H9 (cell line): Measurements from ENCODE around the gene RAP1GAP2. TPM values are rescaled to one million over a fixed set of nuclear protein-coding genes. Genes with fewer than 3 reads are reported as not detected.

Experiments used
- DNase-seq: peaks from one replicate; pipeline ENCODE4 v3.0.0-alpha.2; 2017
- H2AFZ ChIP-seq: one replicate; pipeline ENCODE4 v1.6.1; 2013; ENCODE audit warnings: mild to moderate bottlenecking, low read length, control low read depth, moderate library complexity
- H2AK5ac ChIP-seq: 2 replicates; pipeline ENCODE4 v1.6.1; 2013; ENCODE audit warnings: low read length, control low read depth, mixed read lengths; ENCODE audit not compliant: insufficient read length
- H2BK120ac ChIP-seq: one replicate; pipeline ENCODE4 v1.6.1; 2013; ENCODE audit warnings: low read depth, mild to moderate bottlenecking, low read length, control low read depth, inconsistent platforms; ENCODE audit not compliant: poor library complexity, severe bottlenecking
- H2BK12ac ChIP-seq: 2 replicates; pipeline ENCODE4 v1.6.1; 2013; ENCODE audit warnings: low read length, control low read depth, mixed read lengths, low read depth; ENCODE audit not compliant: insufficient read length
- H2BK15ac ChIP-seq: 2 replicates; pipeline ENCODE4 v1.6.1; 2013; ENCODE audit warnings: low read depth, low read length, control low read depth
- H2BK20ac ChIP-seq: one replicate; pipeline ENCODE4 v1.6.1; 2013; ENCODE audit warnings: low read depth, mild to moderate bottlenecking, low read length, control low read depth, inconsistent platforms; ENCODE audit not compliant: poor library complexity, severe bottlenecking
- H2BK5ac ChIP-seq: 2 replicates; pipeline ENCODE4 v1.6.1; 2013; ENCODE audit warnings: low read length, control low read depth, mixed read lengths; ENCODE audit not compliant: insufficient read length
- H3K14ac ChIP-seq: 2 replicates; pipeline ENCODE4 v1.6.1; 2013; ENCODE audit warnings: low read length, control low read depth; ENCODE audit not compliant: insufficient read depth
- H3K18ac ChIP-seq: 2 replicates; pipeline ENCODE4 v1.6.1; 2013; ENCODE audit warnings: low read depth, mild to moderate bottlenecking, mixed read lengths, low read length, control low read depth; ENCODE audit not compliant: insufficient read length
- H3K23ac ChIP-seq: 2 replicates; pipeline ENCODE4 v1.6.1; 2013; ENCODE audit warnings: low read length, control low read depth, mixed read lengths, low read depth; ENCODE audit not compliant: insufficient read length
- H3K23me2 ChIP-seq: 2 replicates; pipeline ENCODE4 v1.6.1; 2013; ENCODE audit warnings: low read depth, mild to moderate bottlenecking, mixed read lengths, low read length, control low read depth; ENCODE audit not compliant: insufficient read length, poor library complexity, severe bottlenecking
- H3K27ac ChIP-seq: 2 replicates; pipeline ENCODE4 v1.5.1; 2013; ENCODE audit warnings: low read length, control low read depth, mixed read lengths, low read depth; ENCODE audit not compliant: insufficient read length
- H3K27me3 ChIP-seq: 2 replicates; pipeline ENCODE4 v1.6.1; 2013; ENCODE audit warnings: low read length, control low read depth, inconsistent platforms; ENCODE audit not compliant: insufficient read depth
- H3K4ac ChIP-seq: 2 replicates; pipeline ENCODE4 v1.6.1; 2013; ENCODE audit warnings: low read depth, mild to moderate bottlenecking, control low read depth, inconsistent platforms, low read length, moderate library complexity
- H3K4me1 ChIP-seq: 2 replicates; pipeline ENCODE4 v1.6.1; 2013; ENCODE audit warnings: low read length, control low read depth, inconsistent platforms; ENCODE audit not compliant: insufficient read depth
- H3K4me2 ChIP-seq: 2 replicates; pipeline ENCODE4 v1.6.1; 2013; ENCODE audit warnings: low read length, control low read depth, mixed read lengths; ENCODE audit not compliant: insufficient read length, insufficient read depth
- H3K56ac ChIP-seq: 2 replicates; pipeline ENCODE4 v1.6.1; 2013; ENCODE audit warnings: low read depth, mild to moderate bottlenecking, mixed read lengths, low read length, control low read depth; ENCODE audit not compliant: insufficient read length
- H3K79me1 ChIP-seq: 2 replicates; pipeline ENCODE4 v1.6.1; 2013; ENCODE audit warnings: low read depth, mild to moderate bottlenecking, moderate library complexity, low read length, control low read depth, inconsistent platforms; ENCODE audit not compliant: insufficient read depth, poor library complexity, severe bottlenecking
- H3K79me2 ChIP-seq: 2 replicates; pipeline ENCODE4 v1.6.1; 2013; ENCODE audit warnings: low read length, control low read depth, inconsistent platforms; ENCODE audit not compliant: insufficient read depth
- H3K9ac ChIP-seq: 2 replicates; pipeline ENCODE4 v1.6.1; 2013; ENCODE audit warnings: low read length, control low read depth, mixed read lengths; ENCODE audit not compliant: insufficient read length; ENCODE audit errors: extremely low read depth
- H3K9me3 ChIP-seq: one replicate; pipeline ENCODE4 v1.6.1; 2013; ENCODE audit warnings: low read depth, low read length, inconsistent platforms; ENCODE audit not compliant: control insufficient read depth
- H3T11ph ChIP-seq: one replicate; pipeline ENCODE4 v1.6.1; 2013; ENCODE audit warnings: mild to moderate bottlenecking, low read length, control low read depth, inconsistent platforms
- H4K20me1 ChIP-seq: one replicate; pipeline ENCODE4 v1.6.1; 2013; ENCODE audit not compliant: control insufficient read depth, insufficient read length, insufficient read depth
- H4K5ac ChIP-seq: 2 replicates; pipeline ENCODE4 v1.6.1; 2013; ENCODE audit warnings: low read depth, mild to moderate bottlenecking, mixed read lengths, low read length, control low read depth; ENCODE audit not compliant: insufficient read length
- H4K8ac ChIP-seq: replicated peaks from 2 replicates; pipeline ENCODE4 v1.6.1; 2013; ENCODE audit warnings: low read length, control low read depth, mixed read lengths, low read depth; ENCODE audit not compliant: insufficient read length
- H4K91ac ChIP-seq: 2 replicates; pipeline ENCODE4 v1.6.1; 2013; ENCODE audit warnings: low read depth, mild to moderate bottlenecking, moderate library complexity, mixed read lengths, low read length, control low read depth; ENCODE audit not compliant: insufficient read length
- H3K27ac Mint-ChIP-seq, 3 experiments: 2 replicates in 2 of 3; 3 replicates in 1 of 3; pipeline ENCODE4 v1.8.0; 2020 to 2021; ENCODE audit warnings: mixed read lengths in 3 of 3, mild to moderate bottlenecking in 1 of 3, moderate library complexity in 1 of 3
- H3K27me3 Mint-ChIP-seq: 2 replicates; pipeline ENCODE4 v1.8.0; 2021; ENCODE audit warnings: low read depth, mild to moderate bottlenecking, moderate library complexity, mixed read lengths
- H3K36me3 Mint-ChIP-seq, 3 experiments: 2 replicates in 2 of 3; 3 replicates in 1 of 3; pipeline ENCODE4 v1.8.0; 2020 to 2021; ENCODE audit warnings: low read depth in 3 of 3, mixed read lengths in 3 of 3; ENCODE audit not compliant: insufficient read depth in 1 of 3
- H3K4me1 Mint-ChIP-seq, 2 experiments: 2 replicates each; pipeline ENCODE4 v1.8.0; 2020; ENCODE audit warnings: mixed read lengths in 2 of 2
- H3K4me3 Mint-ChIP-seq, 2 experiments: 2 replicates in 1 of 2; 3 replicates in 1 of 2; pipeline ENCODE4 v1.8.0; 2020 to 2021; ENCODE audit warnings: mild to moderate bottlenecking in 2 of 2, mixed read lengths in 2 of 2, moderate library complexity in 1 of 2
- H3K9me3 Mint-ChIP-seq, 2 experiments: 2 replicates in 1 of 2; 3 replicates in 1 of 2; pipeline ENCODE4 v1.8.0; 2020; ENCODE audit warnings: mild to moderate bottlenecking in 2 of 2, mixed read lengths in 2 of 2, moderate library complexity in 1 of 2
- WGBS: extraction: QIAGEN DNeasy Blood & Tissue Kit; methylation state at CpG from one replicate; pipeline ENCODE4 v1.1.7; 2013; ENCODE audit warnings: missing lambda C conversion rate, low lambda C conversion rate, mixed read lengths; ENCODE audit not compliant: insufficient read length; ENCODE audit errors: extremely low coverage; 5-methylcytosine and 5-hydroxymethylcytosine counted together
- total RNA-seq: library from RNA; stranded (reverse); gene quantifications from 2 replicates; pipeline ENCODE4 v1.2.1, GENCODE V29; 2021
- TF ChIP-seq, protein P1 (sequence below): fragments of 200-600 bp; sonication (generic); conservative IDR thresholded peaks from 3 replicates; pipeline ENCODE4 v1.8.0; 2021; ENCODE audit warnings: antibody characterized with exemption, mild to moderate bottlenecking

Gene RAP1GAP2
- total RNA-seq, 1 experiment from 2014 or later, result 33.8 TPM

DNA sequence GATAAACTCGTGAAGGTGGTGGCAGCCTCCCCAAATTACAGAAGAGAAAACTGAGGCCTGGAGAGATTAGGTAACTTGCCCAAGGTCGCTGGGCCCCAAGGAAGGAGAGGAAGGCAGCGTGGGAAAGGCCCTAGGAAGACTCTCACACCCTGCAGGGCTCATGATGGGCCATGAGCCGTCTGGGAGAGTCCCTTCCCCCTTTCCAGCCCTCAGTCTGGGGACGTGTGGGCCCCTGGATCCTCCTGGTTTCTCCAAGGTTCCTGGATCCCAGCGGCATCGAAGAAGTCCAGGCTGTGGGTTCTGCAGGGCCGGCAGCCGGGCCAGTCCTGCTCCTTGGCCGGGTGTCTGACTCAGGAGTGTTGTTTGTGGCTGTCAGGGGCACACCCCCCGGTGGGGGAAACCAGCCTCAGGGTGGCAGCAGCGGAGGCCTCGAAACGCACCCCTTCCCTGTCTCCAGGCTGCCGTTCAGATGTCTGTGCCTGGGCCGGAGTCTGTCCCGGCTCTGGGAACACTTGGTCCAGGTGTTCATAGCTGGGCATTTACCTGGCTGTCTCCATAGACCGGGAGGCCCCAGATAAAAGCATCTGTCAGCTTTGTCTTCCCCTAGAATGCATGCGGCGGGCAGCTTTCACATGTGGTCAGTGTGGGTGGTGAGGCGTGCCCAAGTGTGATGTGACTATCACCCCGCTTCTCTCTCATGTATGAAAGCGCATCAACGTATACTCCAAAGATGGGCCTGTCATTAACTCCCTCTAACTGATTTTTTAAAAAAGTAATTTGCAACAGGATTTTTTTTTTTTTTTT, 3.7 kb upstream of the RAP1GAP2 start:
- Histone ChIP-seq H3T11ph (no peak overlapping the region), H4K5ac (no peak overlapping the region), H3K56ac (no peak overlapping the region), H2BK120ac (no peak overlapping the region), H3K4me1 (no peaks in the 10 kb centered on the region), H3K23me2 (no peaks in the 10 kb centered on the region), H4K20me1 (peaks cover 2% of the 10 kb centered on the region), H2BK12ac (no peak overlapping the region), H2BK5ac (no peak overlapping the region), H3K9ac (no peak overlapping the region), H3K18ac (no peak overlapping the region), H3K27me3 (no peaks in the 10 kb centered on the region), H2AFZ (no peak overlapping the region), H2BK15ac (no peak overlapping the region), H3K14ac (0 out of 2 replicates have a peak overlapping the region, but pooled peaks have one; percentile 31), H3K79me1 (no peaks in the 10 kb centered on the region), H4K8ac (no peak overlapping the region), H3K4ac (no peak overlapping the region), H3K79me2 (no peaks in the 10 kb centered on the region), H3K4me2 (no peak overlapping the region), H2AK5ac (no peak overlapping the region), H3K27ac (no peak overlapping the region), H3K9me3 (no peaks in the 10 kb centered on the region), H2BK20ac (no peak overlapping the region), H4K91ac (no peak overlapping the region), H3K23ac (no peak overlapping the region)
- H3K4me3 Mint-ChIP-seq, result no peak overlapping the region
- H3K27me3 Mint-ChIP-seq, result no peaks in the 10 kb centered on the region
- H3K27ac Mint-ChIP-seq, result peak overlapping the region in 1 of 3 experiments; percentile 42; a peak in 2 of 7 replicates
- DNase-seq, result no peak
- no peaks in the 10 kb centered on the region for H3K9me3 Mint-ChIP-seq
- no peaks in the 10 kb centered on the region for H3K36me3 Mint-ChIP-seq
- TF ChIP-seq, protein P1, sequence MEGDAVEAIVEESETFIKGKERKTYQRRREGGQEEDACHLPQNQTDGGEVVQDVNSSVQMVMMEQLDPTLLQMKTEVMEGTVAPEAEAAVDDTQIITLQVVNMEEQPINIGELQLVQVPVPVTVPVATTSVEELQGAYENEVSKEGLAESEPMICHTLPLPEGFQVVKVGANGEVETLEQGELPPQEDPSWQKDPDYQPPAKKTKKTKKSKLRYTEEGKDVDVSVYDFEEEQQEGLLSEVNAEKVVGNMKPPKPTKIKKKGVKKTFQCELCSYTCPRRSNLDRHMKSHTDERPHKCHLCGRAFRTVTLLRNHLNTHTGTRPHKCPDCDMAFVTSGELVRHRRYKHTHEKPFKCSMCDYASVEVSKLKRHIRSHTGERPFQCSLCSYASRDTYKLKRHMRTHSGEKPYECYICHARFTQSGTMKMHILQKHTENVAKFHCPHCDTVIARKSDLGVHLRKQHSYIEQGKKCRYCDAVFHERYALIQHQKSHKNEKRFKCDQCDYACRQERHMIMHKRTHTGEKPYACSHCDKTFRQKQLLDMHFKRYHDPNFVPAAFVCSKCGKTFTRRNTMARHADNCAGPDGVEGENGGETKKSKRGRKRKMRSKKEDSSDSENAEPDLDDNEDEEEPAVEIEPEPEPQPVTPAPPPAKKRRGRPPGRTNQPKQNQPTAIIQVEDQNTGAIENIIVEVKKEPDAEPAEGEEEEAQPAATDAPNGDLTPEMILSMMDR, result no peak
- no CpG with 5 or more reads among the region's 24 CpGs for WGBS
- peaks cover 5 to 14% of the 10 kb centered on the region in 2 experiments for H3K4me1 Mint-ChIP-seq
